GM19351 (cell line): ENCODE measurements around the gene PSMB5.

Experiments used
- ATAC-seq: cut with Tn5 transposase; IDR thresholded peaks from one replicate; pipeline ENCODE4 v1.9.1; 2021; ENCODE audit warnings: mild to moderate bottlenecking, moderate library complexity; ENCODE audit not compliant: unreplicated experiment

Gene PSMB5

DNA sequence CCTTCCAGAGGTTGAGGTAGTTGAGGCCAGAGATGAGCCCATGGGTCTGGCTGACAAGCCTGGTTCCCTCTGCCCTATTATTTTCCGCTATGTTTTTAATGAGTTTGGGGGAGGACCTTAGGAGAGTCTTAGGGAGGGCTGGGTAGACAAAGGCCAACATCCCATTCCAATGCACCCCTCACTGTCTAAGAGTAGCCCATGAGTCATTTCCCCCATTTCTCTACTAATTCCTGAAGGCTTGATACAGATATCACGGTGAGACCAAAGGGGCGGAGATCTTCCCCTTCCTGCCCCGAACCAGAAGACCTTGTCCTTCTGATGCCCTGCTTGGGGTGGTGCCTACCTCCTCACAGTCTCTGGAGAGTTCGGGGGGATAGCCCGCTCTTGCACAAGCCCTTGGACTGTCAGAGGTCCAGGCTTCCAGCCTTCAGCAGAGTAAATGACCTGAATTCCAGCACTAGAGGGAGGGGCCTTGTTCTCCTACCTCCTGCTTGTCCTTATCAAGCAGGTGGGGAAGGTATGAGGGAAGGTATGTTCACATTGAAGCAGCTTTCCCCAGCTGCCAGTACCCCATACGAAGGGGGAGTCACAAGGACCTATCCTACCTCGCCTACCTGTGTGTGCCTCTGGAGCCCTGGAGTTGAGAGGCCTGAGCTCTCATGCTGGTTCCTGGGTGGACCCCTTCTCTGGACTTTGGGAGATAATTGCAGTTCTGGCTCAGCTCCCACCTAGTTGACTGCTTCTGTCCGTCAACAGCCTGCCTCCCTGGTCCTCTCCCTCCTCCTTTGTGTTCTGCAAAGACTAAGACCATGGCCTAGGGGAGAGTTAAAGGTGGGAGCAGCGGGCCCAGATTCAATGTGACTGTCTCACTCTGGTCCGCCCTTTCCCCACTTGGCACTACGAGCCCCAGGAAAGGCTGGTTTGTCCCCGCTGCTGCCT is 11.0 kb upstream of the PSMB5 start:
- no peak for ATAC-seq

GRCh38 chr14:23044840-23045239 is 10.1 kb upstream of the PSMB5 start:
- ATAC-seq = no peak

DNA sequence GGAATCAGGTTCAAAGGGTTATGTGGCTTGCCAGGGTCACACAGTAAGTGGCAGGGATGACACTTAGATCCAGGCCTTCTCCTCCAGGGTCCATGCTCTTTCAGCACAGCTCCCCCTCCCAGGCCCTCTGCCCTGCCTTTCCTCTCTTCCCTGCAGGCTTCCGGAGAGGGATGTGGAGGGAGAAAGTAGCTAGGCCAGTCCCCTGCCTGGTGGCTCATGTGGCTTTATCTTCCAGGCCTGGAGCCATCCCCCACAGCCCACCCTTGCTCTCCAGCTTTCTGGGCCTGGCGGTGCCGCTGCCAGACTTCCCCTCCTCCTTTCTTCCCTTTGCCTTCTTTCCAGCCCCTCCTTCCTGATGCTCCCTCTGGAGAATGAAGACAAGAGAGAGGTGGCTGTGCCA is 9.1 kb upstream of the PSMB5 start:
- ATAC-seq = no peak

DNA sequence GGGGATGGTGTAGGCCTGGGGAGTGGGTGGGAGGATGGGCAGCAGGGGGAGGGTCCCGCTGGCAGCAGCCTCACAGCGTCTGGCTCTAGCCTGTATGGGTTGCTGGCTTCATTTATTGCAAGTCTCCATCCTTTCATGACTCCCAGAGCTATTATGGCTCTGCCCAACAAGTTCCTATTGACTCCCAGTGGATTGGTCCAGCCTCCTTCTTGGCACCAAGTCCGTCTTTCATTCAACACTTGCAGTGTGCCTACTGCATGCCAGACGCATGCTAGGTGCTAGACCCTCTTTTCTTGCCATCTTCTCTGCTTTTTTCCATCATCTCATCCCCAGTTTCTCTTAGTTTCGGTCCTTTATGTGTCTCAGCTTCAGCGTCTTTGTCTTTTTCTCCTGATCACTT is 8.4 kb upstream of the PSMB5 start:
- ATAC-seq = no peak

DNA sequence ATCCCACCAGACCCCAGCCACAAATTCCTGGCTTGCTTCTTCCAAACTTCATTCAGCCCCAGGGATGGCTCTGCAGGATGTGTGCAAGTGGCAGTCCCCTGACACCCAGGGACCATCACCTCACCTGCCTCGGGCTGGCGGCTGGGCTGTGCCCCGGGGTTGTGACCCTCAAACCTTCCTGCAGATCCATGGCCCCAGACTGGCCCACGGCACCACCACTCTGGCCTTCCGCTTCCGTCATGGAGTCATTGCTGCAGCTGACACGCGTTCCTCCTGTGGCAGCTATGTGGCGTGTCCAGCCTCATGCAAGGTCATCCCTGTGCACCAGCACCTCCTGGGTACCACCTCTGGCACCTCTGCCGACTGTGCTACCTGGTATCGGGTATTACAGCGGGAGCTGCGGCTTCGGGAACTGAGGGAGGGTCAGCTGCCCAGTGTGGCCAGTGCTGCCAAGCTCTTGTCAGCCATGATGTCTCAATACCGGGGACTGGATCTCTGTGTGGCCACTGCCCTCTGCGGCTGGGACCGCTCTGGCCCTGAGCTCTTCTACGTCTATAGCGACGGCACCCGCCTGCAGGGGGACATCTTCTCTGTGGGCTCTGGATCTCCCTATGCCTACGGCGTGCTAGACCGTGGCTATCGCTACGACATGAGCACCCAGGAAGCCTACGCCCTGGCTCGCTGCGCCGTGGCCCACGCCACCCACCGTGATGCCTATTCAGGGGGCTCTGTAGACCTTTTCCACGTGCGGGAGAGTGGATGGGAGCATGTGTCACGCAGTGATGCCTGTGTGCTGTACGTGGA is 7.7 kb upstream of the PSMB5 start, which contains the start of gene PSMB11:
TSS of gene PSMB11 (plus strand) at position 51 of the 804 bp plus-strand sequence. CDS start at position 65, 14 bp downstream.
- ATAC-seq = no peak

GRCh38 chr14:23041729-23042128 is 7.0 kb upstream of the PSMB5 start:
- ATAC-seq = no peak

DNA sequence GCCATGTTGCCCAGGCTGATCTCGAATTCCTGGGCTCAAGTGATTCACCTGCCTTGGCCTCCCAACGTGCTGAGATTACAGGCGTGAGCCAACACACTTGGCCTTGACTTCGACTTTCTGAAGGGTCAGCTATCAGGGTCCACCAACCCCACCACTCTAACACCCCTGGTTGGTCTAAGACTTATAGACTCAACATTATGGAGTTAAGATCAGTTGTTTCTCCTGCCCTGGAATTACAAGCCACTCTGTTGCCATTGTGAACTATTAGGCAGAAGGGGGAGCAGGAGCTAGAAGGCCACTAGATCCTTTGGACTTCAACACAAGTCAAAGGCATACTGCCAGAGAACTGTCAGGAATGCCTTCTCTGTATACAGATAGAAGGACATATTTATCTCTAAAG is 5.4 kb upstream of the PSMB5 start:
- no peak for ATAC-seq

GRCh38 chr14:23035303-23036144 is 824 bp upstream of the PSMB5 start:
- no peak for ATAC-seq

DNA sequence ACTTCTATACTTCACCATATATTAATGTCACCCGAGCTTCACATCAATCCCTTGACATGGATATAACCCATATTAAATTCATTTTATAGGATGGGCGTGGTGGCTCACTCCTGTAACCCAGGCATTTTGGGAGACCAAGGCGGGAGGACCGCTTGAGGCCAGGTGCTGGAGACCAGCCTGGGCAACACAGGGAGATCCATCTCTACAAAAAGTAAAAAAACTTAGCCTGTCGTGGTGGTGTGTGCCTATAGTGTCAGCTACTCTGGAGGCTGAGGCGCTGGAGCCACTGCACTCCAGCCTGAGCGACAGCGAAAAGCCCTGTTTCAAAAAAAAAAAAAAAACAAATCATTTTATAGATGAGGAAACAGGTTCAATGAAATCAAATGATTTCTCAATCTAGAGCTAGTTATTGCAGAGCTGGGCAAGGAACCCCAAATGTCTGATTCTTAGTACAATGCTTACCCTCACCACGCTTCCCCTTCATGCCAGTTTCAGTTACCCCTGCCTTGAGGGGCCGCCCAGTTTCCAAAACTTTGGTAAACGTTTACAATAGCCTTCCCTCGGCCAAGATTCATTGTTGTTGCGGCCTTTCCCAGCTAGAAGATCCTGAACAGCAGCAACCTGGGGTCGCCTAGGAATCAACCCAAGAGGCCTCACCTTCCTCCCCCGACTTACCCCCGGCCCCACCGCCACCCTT is 751 bp downstream of the PSMB5 start:
- ATAC-seq = no peak

- ATAC-seq = no peak
Observed at GRCh38 chr14:23033251-23033727, 1.4 kb downstream of the PSMB5 start.

GRCh38 chr14:23030936-23031335 is 3.8 kb downstream of the PSMB5 start:
- ATAC-seq = no peak

DNA sequence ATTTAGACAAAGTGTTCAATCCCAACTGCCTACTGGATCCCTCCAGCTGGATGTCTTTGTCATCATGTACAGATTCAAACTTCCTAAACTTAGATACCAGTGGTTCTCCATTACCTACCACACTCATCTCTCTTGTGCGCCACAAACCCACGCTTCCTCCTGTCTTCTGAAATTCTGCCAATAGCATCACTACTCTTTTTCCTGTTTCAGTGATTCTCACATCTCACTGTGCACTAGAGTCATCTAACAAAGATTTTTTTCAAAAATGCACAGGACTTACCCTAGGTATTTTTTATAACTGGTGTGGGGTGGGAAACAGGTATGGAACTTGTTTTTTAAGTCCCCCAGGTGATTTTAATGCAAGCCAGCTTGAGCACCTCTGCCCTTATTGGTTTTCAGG is 5.9 kb downstream of the PSMB5 start:
- no peak for ATAC-seq

DNA sequence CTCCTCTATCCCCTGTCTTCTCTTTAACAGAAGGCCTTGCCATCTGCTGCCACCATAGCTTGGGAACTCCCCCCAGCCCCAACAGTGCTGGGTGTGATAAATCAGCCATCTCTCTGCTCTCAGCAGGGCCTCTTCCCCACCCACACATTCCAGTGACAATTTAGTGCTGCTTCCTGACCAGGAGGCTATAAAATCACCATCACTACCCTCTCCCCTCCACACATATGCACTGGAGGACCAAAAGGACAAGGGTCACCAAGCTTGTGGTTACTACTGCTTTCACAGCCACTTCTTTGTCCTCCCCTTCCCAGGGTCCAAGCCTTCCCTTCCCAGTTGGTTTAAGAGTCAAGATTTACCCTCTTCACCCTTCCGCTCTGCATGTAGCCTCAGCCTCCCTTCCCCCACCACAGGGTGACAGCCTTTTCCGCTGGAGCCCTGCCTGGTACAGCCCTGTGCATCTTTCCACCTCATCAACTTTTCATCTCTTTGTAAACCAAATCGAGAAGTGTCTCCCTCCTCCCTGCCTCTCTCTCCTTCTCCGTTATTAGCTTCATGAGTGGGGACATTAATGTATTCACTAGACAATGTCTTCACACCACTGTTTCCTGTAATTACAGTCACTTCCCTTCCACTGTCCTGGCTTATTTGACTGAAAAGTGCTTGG is 9.4 kb downstream of the PSMB5 start:
- no peak for ATAC-seq

DNA sequence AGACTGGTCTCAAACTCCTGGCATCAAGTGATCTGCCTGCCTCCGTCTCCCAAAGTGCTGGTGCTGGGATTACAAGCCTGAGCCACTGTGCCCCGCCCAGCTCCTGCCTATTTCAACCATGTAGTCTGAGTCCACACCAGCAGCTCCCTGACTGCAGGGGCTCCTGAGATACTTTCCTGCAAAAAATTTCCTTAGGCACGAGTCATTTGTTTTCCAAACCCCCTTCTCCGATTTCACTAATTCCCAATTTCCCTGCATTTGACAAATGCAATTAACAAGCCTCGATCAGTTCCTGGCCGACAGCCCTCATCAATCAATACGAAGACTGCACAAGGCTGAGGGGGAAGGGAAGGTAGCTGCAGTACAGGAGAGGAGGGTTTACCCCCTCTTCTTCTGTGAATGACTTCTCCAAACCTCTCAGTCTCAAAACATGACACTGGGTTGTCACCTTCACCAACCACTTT is 10.1 kb downstream of the PSMB5 start:
- ATAC-seq = no peak

DNA sequence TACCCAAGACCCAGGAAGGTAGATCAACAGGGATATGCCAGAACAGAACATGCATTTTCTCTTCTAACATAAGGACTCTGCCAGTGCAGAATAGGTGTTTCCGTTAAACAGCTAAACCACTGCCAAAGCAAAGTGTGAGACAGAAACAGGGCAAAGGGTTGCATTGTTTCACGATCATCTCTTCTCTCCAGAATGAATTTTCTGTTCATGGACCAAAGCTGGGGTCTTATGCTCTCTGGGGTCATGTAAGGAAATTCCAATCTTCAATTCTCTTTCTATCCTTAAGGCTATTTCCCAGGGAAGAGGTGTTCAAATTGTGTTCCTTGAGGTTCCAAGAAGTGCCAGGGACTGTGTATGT is 10.9 kb downstream of the PSMB5 start:
- ATAC-seq = no peak

- ATAC-seq = no peak
Observed at GRCh38 chr14:23023022-23023794, 11.5 kb downstream of the PSMB5 start.

DNA sequence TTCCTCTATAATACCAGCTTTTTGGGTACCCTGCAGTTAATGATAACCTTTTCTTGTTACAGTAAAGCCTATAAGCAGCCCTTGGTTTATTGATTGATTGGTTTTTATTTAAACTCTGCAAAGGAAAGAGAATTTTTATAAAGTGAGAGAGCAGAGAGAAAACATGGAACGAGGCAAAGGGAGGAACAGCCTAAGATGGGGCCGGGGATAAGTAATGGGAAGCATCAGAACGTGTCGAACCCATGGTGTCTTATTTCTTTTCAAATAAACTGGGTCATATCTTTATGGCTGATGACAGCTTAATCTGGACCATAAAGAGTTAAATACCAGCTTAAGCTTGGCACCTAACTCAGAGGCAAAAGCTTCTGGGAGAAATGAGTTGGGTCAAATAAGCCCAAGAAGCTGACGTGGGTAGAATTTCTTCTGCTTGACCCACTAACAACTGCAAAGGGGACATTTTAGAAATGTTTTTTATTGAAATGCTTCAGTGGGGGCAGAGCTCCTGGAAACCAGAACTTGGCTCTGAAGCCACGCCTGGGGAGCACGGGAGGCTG is 12.7 kb downstream of the PSMB5 start:
- no peak for ATAC-seq

GRCh38 chr14:23021434-23021833 is 13.3 kb downstream of the PSMB5 start:
- no peak for ATAC-seq
